GM12873 (cell line): ENCODE measurements around the gene SULT4A1.

Experiments used
- CTCF ChIP-seq: IDR thresholded peaks from 2 replicates; pipeline ENCODE4 v1.5.1; 2012; ENCODE audit warnings: low read depth, mild to moderate bottlenecking, moderate library complexity, low read length, control low read depth; ENCODE audit not compliant: insufficient read depth; ENCODE audit errors: missing control alignments

SULT4A1 gene

GRCh38 chr22:43862882-43863202 lies 529 bp upstream of the SULT4A1 start:
- no peak for TF ChIP-seq CTCF

- TF ChIP-seq CTCF, result no peak
These were observed 784 bp downstream of the SULT4A1 start for GRCh38 chr22:43861529-43861928.

GRCh38 chr22:43860831-43861230 lies 1.5 kb downstream of the SULT4A1 start:
- TF ChIP-seq CTCF, result no peak

- TF ChIP-seq CTCF, result no peak
These were observed 2.2 kb downstream of the SULT4A1 start for GRCh38 chr22:43860126-43860525.

- no peak for TF ChIP-seq CTCF
These were observed 2.7 kb downstream of the SULT4A1 start for GRCh38 chr22:43859621-43860020.

GRCh38 chr22:43859176-43859575 lies 3.1 kb downstream of the SULT4A1 start:
- TF ChIP-seq CTCF, result no peak

- no peak for TF ChIP-seq CTCF
These were observed 4.0 kb downstream of the SULT4A1 start for GRCh38 chr22:43858156-43858895.
